H1 (cell line): ENCODE measurements around the gene CMYA5. TPM values are rescaled to one million over a fixed set of nuclear protein-coding genes. Genes with fewer than 3 reads are reported as not detected.
"Not testable (repeated sequence)": the region's sequence is repeated elsewhere in the genome, so short reads cannot be mapped to it uniquely, and the experiment has no call there.

Experiments used
- CTCF ChIA-PET: fragments of 300-600 bp; sonication (Branson Sonifier 250); formaldehyde crosslinking; loops from one replicate; lab custom pipeline; 2021; ENCODE audit not compliant: partially characterized antibody; lab: Charles Lee
- POLR2A ChIA-PET: fragments of 300-600 bp; sonication (Branson Sonifier 250); formaldehyde crosslinking; loops from one replicate; lab custom pipeline; 2021; ENCODE audit warnings: inconsistent platforms; ENCODE audit not compliant: partially characterized antibody; lab: Charles Lee
- DNase-seq, 2 experiments: peaks; one replicate each; pipeline versions ENCODE4 v3.0.0 to v3.0.0-alpha.2; 2010 to 2022; ENCODE audit warnings: low spot score in 2 of 2, low read depth in 1 of 2, mixed read lengths in 1 of 2
- FAIRE-seq: peaks from 2 replicates; lab custom pipeline; 2011; peaks lifted over from hg19 to GRCh38; lab: Jason Lieb, UNC
- H2AFZ ChIP-seq: 2 replicates; pipeline ENCODE4 v1.8.1; 2012; ENCODE audit warnings: low read length, inconsistent platforms
- H2AK5ac ChIP-seq: 2 replicates; pipeline ENCODE4 v1.6.1; 2013; ENCODE audit warnings: low read depth, low read length
- H2BK120ac ChIP-seq: replicated peaks from 2 replicates; pipeline ENCODE3; 2013; ENCODE audit warnings: low read depth, low read length, inconsistent platforms
- H2BK12ac ChIP-seq: 2 replicates; pipeline ENCODE4 v1.6.1; 2013; ENCODE audit warnings: low read depth, low read length
- H2BK15ac ChIP-seq: 2 replicates; pipeline ENCODE4 v1.6.1; 2013; ENCODE audit warnings: low read length
- H2BK20ac ChIP-seq: 2 replicates; pipeline ENCODE4 v1.6.1; 2013; ENCODE audit warnings: low read length
- H2BK5ac ChIP-seq: 2 replicates; pipeline ENCODE4 v1.6.1; 2013; ENCODE audit warnings: low read depth, low read length
- H3K14ac ChIP-seq: 2 replicates; pipeline ENCODE4 v1.6.1; 2013; ENCODE audit warnings: inconsistent platforms; ENCODE audit not compliant: insufficient read length
- H3K18ac ChIP-seq: 2 replicates; pipeline ENCODE4 v1.6.1; 2013; ENCODE audit warnings: low read length; ENCODE audit errors: extremely low read depth
- H3K23ac ChIP-seq: 2 replicates; pipeline ENCODE4 v1.6.1; 2013; ENCODE audit warnings: inconsistent platforms; ENCODE audit not compliant: insufficient read length
- H3K23me2 ChIP-seq: 2 replicates; pipeline ENCODE4 v1.6.1; 2013; ENCODE audit warnings: low read depth, low read length
- H3K27ac ChIP-seq: 2 replicates; pipeline ENCODE4 v1.6.1; 2011; ENCODE audit warnings: low read depth, low read length, inconsistent platforms
- H3K27me3 ChIP-seq, 4 experiments: replicated peaks in 1 of 4; 1 replicate in 1 of 4; 2 replicates in 3 of 4; pipeline versions ENCODE4 v1.6.1 to v1.8.1; 2011 to 2013; ENCODE audit warnings: low read length in 3 of 4, mild to moderate bottlenecking in 3 of 4, inconsistent platforms in 2 of 4, mixed read lengths in 2 of 4, moderate library complexity in 1 of 4; ENCODE audit not compliant: control insufficient read depth in 3 of 4, insufficient read depth in 3 of 4; ENCODE audit errors: extremely low read depth in 1 of 4
- H3K36me3 ChIP-seq, 4 experiments: 2 replicates each; pipeline versions ENCODE4 v1.6.1 to v1.8.1; 2011 to 2013; ENCODE audit warnings: mild to moderate bottlenecking in 4 of 4, low read length in 3 of 4, moderate library complexity in 2 of 4, control low read depth in 1 of 4, inconsistent platforms in 1 of 4; ENCODE audit not compliant: insufficient read depth in 4 of 4, control insufficient read depth in 2 of 4
- H3K4ac ChIP-seq: replicated peaks from 2 replicates; pipeline ENCODE3; 2013; ENCODE audit warnings: low read length, low read depth, mixed read lengths, inconsistent platforms; ENCODE audit not compliant: insufficient read length
- H3K4me1 ChIP-seq, 4 experiments: replicated peaks in 1 of 4; 1 replicate in 1 of 4; 2 replicates in 3 of 4; pipeline versions ENCODE4 v1.6.1 to v1.8.1; 2011 to 2013; ENCODE audit warnings: low read length in 3 of 4, inconsistent platforms in 2 of 4, mixed read lengths in 1 of 4; ENCODE audit not compliant: insufficient read depth in 4 of 4, control insufficient read depth in 3 of 4
- H3K4me2 ChIP-seq, 2 experiments: 2 replicates each; pipeline versions ENCODE4 v1.6.1 to v1.8.1; 2011 to 2013; ENCODE audit warnings: low read depth in 2 of 2, low read length in 2 of 2, control low read depth in 1 of 2, inconsistent platforms in 1 of 2, mild to moderate bottlenecking in 1 of 2; ENCODE audit not compliant: insufficient read depth in 1 of 2
- H3K4me3 ChIP-seq, 4 experiments: fragments of 200-600, 300-600 bp in 1 of 4; sonication (generic), shearing (Covaris generic), sonication (Bioruptor Twin) in 1 of 4; 2 replicates each; pipeline versions ENCODE4 v1.5.1 to v1.8.1; 2011 to 2016; ENCODE audit warnings: low read length in 4 of 4, low read depth in 3 of 4, control low read depth in 2 of 4, inconsistent platforms in 2 of 4, mild to moderate bottlenecking in 2 of 4, mixed read lengths in 1 of 4, moderate library complexity in 1 of 4; ENCODE audit not compliant: insufficient read depth in 2 of 4; ENCODE audit errors: extremely low read depth in 1 of 4
- H3K56ac ChIP-seq: replicated peaks from 2 replicates; pipeline ENCODE3; 2013; ENCODE audit warnings: low read depth, mild to moderate bottlenecking, mixed read lengths, low read length, inconsistent platforms; ENCODE audit not compliant: insufficient read length
- H3K79me1 ChIP-seq: 2 replicates; pipeline ENCODE4 v1.6.1; 2013; ENCODE audit warnings: low read depth, low read length, control low read depth
- H3K79me2 ChIP-seq, 2 experiments: 2 replicates each; pipeline versions ENCODE4 v1.6.1 to v1.8.1; 2012 to 2013; ENCODE audit warnings: low read length in 2 of 2, mild to moderate bottlenecking in 2 of 2, inconsistent platforms in 1 of 2; ENCODE audit not compliant: insufficient read depth in 2 of 2, control insufficient read depth in 1 of 2
- H3K9ac ChIP-seq, 4 experiments: replicated peaks in 1 of 4; 1 replicate in 1 of 4; 2 replicates in 3 of 4; pipeline versions ENCODE4 v1.6.1 to v1.8.1; 2011 to 2013; ENCODE audit warnings: low read depth in 3 of 4, low read length in 3 of 4, control low read depth in 2 of 4, mild to moderate bottlenecking in 2 of 4, moderate library complexity in 2 of 4, inconsistent platforms in 1 of 4; ENCODE audit errors: extremely low read depth in 1 of 4
- H3K9me3 ChIP-seq, 2 experiments: 2 replicates each; pipeline versions ENCODE4 v1.6.1 to v1.8.1; 2012 to 2013; ENCODE audit warnings: mild to moderate bottlenecking in 2 of 2, moderate library complexity in 2 of 2, control low read depth in 1 of 2, inconsistent platforms in 1 of 2, low read depth in 1 of 2, low read length in 1 of 2, mixed read lengths in 1 of 2; ENCODE audit not compliant: insufficient read depth in 2 of 2
- H4K20me1 ChIP-seq, 2 experiments: replicated peaks in 1 of 2; 2 replicates each; pipeline versions ENCODE3 to v1.8.1; 2011 to 2013; ENCODE audit warnings: inconsistent platforms in 2 of 2, low read length in 2 of 2, mild to moderate bottlenecking in 1 of 2; ENCODE audit not compliant: insufficient read depth in 2 of 2, control insufficient read depth in 1 of 2
- H4K5ac ChIP-seq: 2 replicates; pipeline ENCODE4 v1.6.1; 2013; ENCODE audit warnings: low read length, low read depth, mixed read lengths, inconsistent platforms; ENCODE audit not compliant: insufficient read length
- H4K8ac ChIP-seq: 2 replicates; pipeline ENCODE4 v1.8.0; 2013; ENCODE audit warnings: mild to moderate bottlenecking, moderate library complexity, low read length, inconsistent platforms; ENCODE audit not compliant: insufficient read depth; ENCODE audit errors: extremely low read depth
- H4K91ac ChIP-seq: replicated peaks from 2 replicates; pipeline ENCODE3; 2013; ENCODE audit warnings: low read length, mixed read lengths, inconsistent platforms; ENCODE audit not compliant: insufficient read length
- WGBS, 2 experiments: shearing (Covaris generic) in 1 of 2; methylation state at CpG; one replicate each; pipeline versions ENCODE4 v1.1.6 to v1.1.7; 2013 to 2015; ENCODE audit warnings: low lambda C conversion rate in 2 of 2, mixed read lengths in 2 of 2, inconsistent platforms in 1 of 2, low coverage in 1 of 2, missing lambda C conversion rate in 1 of 2; ENCODE audit not compliant: insufficient replicate concordance in 2 of 2, insufficient coverage in 1 of 2, insufficient read length in 1 of 2; ENCODE audit errors: extremely low coverage in 1 of 2, missing lambda C conversion rate in 1 of 2; 5-methylcytosine and 5-hydroxymethylcytosine counted together
- polyA plus RNA-seq, 7 experiments: library from polyadenylated mRNA; depleted of rRNA in 3 of 7; stranded (reverse) in 5 of 7; unstranded in 2 of 7; fragments of >200 nt in 5 of 7; fragments of 200-250 nt in 2 of 7; gene quantifications; 1 replicate in 5 of 7; 2 replicates in 1 of 7; 4 replicates in 1 of 7; pipeline versions ENCODE4 v1.2.1 to v1.2.3, GENCODE V29; 2011 to 2013; ENCODE audit warnings: missing spikeins in 2 of 7, mixed read lengths in 2 of 7
- total RNA-seq: library from RNA; stranded (reverse); fragmentation: NEBNext Ultra II Directional; extraction: Animal tissue kit (Norgen Biotek cat#: 25700); gene quantifications from 2 replicates; pipeline ENCODE4 v1.2.1, GENCODE V29; 2021

The CMYA5 gene
- total and polyA plus RNA-seq, 2 of the 8 experiments (the other 6 are each of a cell fraction or from before 2014, with no cell fraction given), result 0.88 to 0.95 TPM

GRCh38 chr5:79706317-79706716 lies 16.7 kb downstream of the CMYA5 start:
- H2BK120ac ChIP-seq, H4K8ac ChIP-seq, H3K9me3 ChIP-seq, H3K18ac ChIP-seq, FAIRE-seq, H2BK5ac ChIP-seq, H3K9ac ChIP-seq, H2BK12ac ChIP-seq, DNase-seq, H3K4me1 ChIP-seq, H3K27ac ChIP-seq, H4K5ac ChIP-seq, H3K14ac ChIP-seq, H3K4me2 ChIP-seq, H2AFZ ChIP-seq, H3K23ac ChIP-seq, H4K91ac ChIP-seq, H3K4ac ChIP-seq, POLR2A ChIA-PET, H2AK5ac ChIP-seq, H2BK15ac ChIP-seq, H3K79me1 ChIP-seq, H3K56ac ChIP-seq, H3K27me3 ChIP-seq, H3K4me3 ChIP-seq, H3K79me2 ChIP-seq, H4K20me1 ChIP-seq, H2BK20ac ChIP-seq, H3K36me3 ChIP-seq, H3K23me2 ChIP-seq: not testable (repeated sequence)
- CTCF ChIA-PET, result interaction anchor here (0.6 to 4.9 kb wide), 3 partner anchors 14 to 140 kb away, joined by 3 to 45 read pairs (median 4); partner anchors contain the start of gene CMYA5
- 94% methylated on average over 8 of the region's 8 CpGs; no CpG with 5 or more reads in 1 of the 2 experiments for WGBS, 2 experiments
